PC-3 (cell line): ENCODE results near the gene DRAM2. TPM values are rescaled to one million over a fixed set of nuclear protein-coding genes. Genes with fewer than 3 reads are reported as not detected.

Source experiments
- ATAC-seq: fragments of 200-7000 bp; cut with Tn5 transposase; 2 replicates; pipeline ENCODE4 v1.9.1; 2020; ENCODE audit warnings: mild to moderate bottlenecking, moderate library complexity
- BruUV-seq: library from RNA; stranded (reverse); fragments of 400-500 nt; replicated peaks from 2 replicates; lab custom pipeline; 2021; lab: Mats Ljungman, UMichigan
- CTCF ChIA-PET: fragments of 300-600 bp; sonication (Branson Sonifier 250); formaldehyde crosslinking; loops from one replicate; lab custom pipeline; 2022; ENCODE audit warnings: antibody characterized with exemption; lab: Charles Lee
- POLR2A ChIA-PET: fragments of 300-600 bp; sonication (Branson Sonifier 250); formaldehyde crosslinking; loops from one replicate; lab custom pipeline; 2022; ENCODE audit warnings: antibody characterized with exemption; ENCODE audit not compliant: unreplicated experiment; lab: Charles Lee
- DNase-seq: peaks from one replicate; pipeline ENCODE4 v3.0.0-alpha.2; 2015
- H2AFZ ChIP-seq: fragments of 300-600 bp; sonication (generic); 2 replicates; pipeline ENCODE4 v1.6.0; 2016; ENCODE audit warnings: antibody characterized with exemption, low read length
- H3F3A ChIP-seq: fragments of 300-600 bp; sonication (generic); one replicate; pipeline ENCODE4 v1.6.0; 2017; ENCODE audit warnings: antibody characterized with exemption, low read length, control low read depth, mild to moderate bottlenecking; ENCODE audit not compliant: unreplicated experiment
- H3K27ac ChIP-seq: fragments of 300-600 bp; sonication (generic); 2 replicates; pipeline ENCODE4 v1.5.1; 2016; ENCODE audit warnings: mild to moderate bottlenecking, low read length
- H3K27me3 ChIP-seq: fragments of 300-600 bp; sonication (generic); 2 replicates; pipeline ENCODE4 v1.6.1; 2016; ENCODE audit warnings: low read length, mixed read lengths
- H3K36me3 ChIP-seq: fragments of 300-600 bp; sonication (generic); 2 replicates; pipeline ENCODE4 v1.6.1; 2016; ENCODE audit warnings: low read depth, mixed run types, low read length, mixed read lengths
- H3K4me1 ChIP-seq: fragments of 300-600 bp; sonication (generic); 2 replicates; pipeline ENCODE4 v1.5.1; 2016; ENCODE audit warnings: low read length; ENCODE audit not compliant: insufficient read depth
- H3K4me2 ChIP-seq: fragments of 300-600 bp; sonication (generic); 2 replicates; pipeline ENCODE4 v1.6.0; 2016; ENCODE audit warnings: low read length
- H3K4me3 ChIP-seq: fragments of 300-600 bp; sonication (generic); 2 replicates; pipeline ENCODE4 v1.5.1; 2016; ENCODE audit warnings: mild to moderate bottlenecking, low read length, mixed read lengths
- H3K79me2 ChIP-seq: fragments of 300-600 bp; sonication (generic); 2 replicates; pipeline ENCODE4 v1.6.1; 2017; ENCODE audit warnings: low read length, mixed read lengths
- H3K9ac ChIP-seq: fragments of 300-600 bp; sonication (generic); 2 replicates; pipeline ENCODE4 v1.6.0; 2016; ENCODE audit warnings: mild to moderate bottlenecking, low read length
- H3K9me2 ChIP-seq: fragments of 300-600 bp; sonication (generic); replicated peaks from 2 replicates; pipeline ENCODE4 v1.6.1; 2016; ENCODE audit warnings: mixed run types, low read length, mixed read lengths
- H3K9me3 ChIP-seq: fragments of 300-600 bp; sonication (generic); 2 replicates; pipeline ENCODE4 v1.6.1; 2016; ENCODE audit warnings: low read length, mixed read lengths
- H4K20me1 ChIP-seq: fragments of 300-600 bp; sonication (generic); 2 replicates; pipeline ENCODE4 v1.6.1; 2016; ENCODE audit warnings: low read length, mixed read lengths
- CTCF ChIP-seq: fragments of 300-600 bp; sonication (generic); conservative IDR thresholded peaks from 2 replicates; pipeline ENCODE4 v1.5.1; 2017; ENCODE audit warnings: antibody characterized with exemption, low read depth, mild to moderate bottlenecking, low read length
- EZH2 ChIP-seq: fragments of 300-600 bp; sonication (generic); IDR thresholded peaks from one replicate; pipeline ENCODE4 v1.6.1; 2017; ENCODE audit warnings: antibody characterized with exemption, mild to moderate bottlenecking, low read length; ENCODE audit not compliant: unreplicated experiment
- EZH2phosphoT487 ChIP-seq: fragments of 300-600 bp; sonication (generic); IDR thresholded peaks from 2 replicates; pipeline ENCODE4 v1.6.1; 2018; ENCODE audit warnings: mild to moderate bottlenecking, antibody characterized with exemption, low read length, borderline replicate concordance
- intact Hi-C: fragments of 100-400 bp; cut with micrococcal nuclease; formaldehyde crosslinking; loops from 2 replicates; pipeline ENCODE4 v1.9.0; 2023
- total RNA-seq: library from RNA; depleted of rRNA; stranded (reverse); fragments of >200 nt; gene quantifications from 2 replicates; pipeline ENCODE4 v1.2.3, GENCODE V29; 2014

Gene DRAM2
- total RNA-seq, 1 experiment from 2014 or later: 30.0 TPM

GRCh38 chr1:111162488-111162880, 22.6 kb upstream of the DRAM2 start:
- Histone ChIP-seq H3K4me3 (no peak overlapping the region), H3K4me2 (no peak overlapping the region), H3K9me2 (no peaks in the 10 kb centered on the region), H4K20me1 (no peaks in the 10 kb centered on the region), H3K79me2 (peaks cover 3% of the 10 kb centered on the region; the same call in 1 of the 2 replicates), H3K27ac (no peak overlapping the region), H3K36me3 (peaks cover 21% of the 10 kb centered on the region), H3K9me3 (no peaks in the 10 kb centered on the region), H3K9ac (no peak overlapping the region), H3K4me1 (no peaks in the 10 kb centered on the region), H3F3A (no peaks in the 10 kb centered on the region), H2AFZ (no peak overlapping the region), H3K27me3 (no peaks in the 10 kb centered on the region)
- ChIA-PET POLR2A (no interaction called here), CTCF (no interaction called here)
- DNase-seq: no peak
- TSS peak; percentile 10 for BruUV-seq
- ATAC-seq: no peak
- no peak for TF ChIP-seq EZH2phosphoT487
- TF ChIP-seq CTCF: no peak
- no peak for TF ChIP-seq EZH2
- intact Hi-C loops: no loop called here

DNA sequence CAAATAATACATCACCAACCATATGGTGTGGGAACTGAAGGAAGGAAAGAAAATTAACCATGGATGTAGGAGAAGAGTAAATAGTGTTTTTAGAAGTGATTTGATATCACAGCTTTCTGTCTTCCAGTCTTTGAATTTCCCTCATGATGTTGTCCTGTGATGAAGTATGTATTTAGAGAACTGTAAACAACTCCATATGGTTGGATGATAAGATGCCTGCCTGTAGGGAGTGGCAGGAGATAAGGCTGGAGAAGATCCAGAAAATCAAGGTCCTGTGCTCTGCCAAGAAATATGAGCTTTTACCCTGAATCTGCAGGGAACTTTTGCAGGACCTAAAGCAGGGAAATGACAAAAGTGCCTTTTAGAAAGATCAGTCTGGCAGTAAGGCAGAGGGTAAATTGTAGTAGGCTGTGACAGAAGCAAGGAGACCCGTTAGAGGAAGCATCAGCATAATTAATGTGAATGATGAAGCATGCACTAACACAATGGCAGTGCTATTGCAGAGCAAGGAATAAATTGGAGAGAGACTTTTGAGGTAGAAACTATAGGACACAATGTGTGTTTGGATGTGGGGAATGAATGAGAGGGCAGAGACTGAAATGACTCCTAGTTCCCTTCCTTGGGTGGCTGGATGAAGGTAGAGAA, 22.1 kb upstream of the DRAM2 start:
- TF ChIP-seq EZH2 (no peak), EZH2phosphoT487 (no peak), CTCF (no peak)
- ATAC-seq (no peak), DNase-seq (no peak)
- H3K79me2 ChIP-seq: peaks cover 7% of the 10 kb centered on the region; the same call in 1 of the 2 replicates
- H3K9me3 ChIP-seq: no peaks in the 10 kb centered on the region
- H3K4me3 ChIP-seq: no peak overlapping the region
- no peak overlapping the region for H2AFZ ChIP-seq
- H4K20me1 ChIP-seq: no peaks in the 10 kb centered on the region
- H3K36me3 ChIP-seq: peaks cover 21% of the 10 kb centered on the region
- intact Hi-C loops: no loop called here
- no peak overlapping the region for H3K27ac ChIP-seq
- POLR2A ChIA-PET: no interaction called here
- H3K27me3 ChIP-seq: no peaks in the 10 kb centered on the region
- no peak overlapping the region for H3K4me2 ChIP-seq
- BruUV-seq: no TSS peak
- CTCF ChIA-PET: no interaction called here
- no peaks in the 10 kb centered on the region for H3K9me2 ChIP-seq
- H3F3A ChIP-seq: no peaks in the 10 kb centered on the region
- no peaks in the 10 kb centered on the region for H3K4me1 ChIP-seq
- H3K9ac ChIP-seq: no peak overlapping the region

DNA sequence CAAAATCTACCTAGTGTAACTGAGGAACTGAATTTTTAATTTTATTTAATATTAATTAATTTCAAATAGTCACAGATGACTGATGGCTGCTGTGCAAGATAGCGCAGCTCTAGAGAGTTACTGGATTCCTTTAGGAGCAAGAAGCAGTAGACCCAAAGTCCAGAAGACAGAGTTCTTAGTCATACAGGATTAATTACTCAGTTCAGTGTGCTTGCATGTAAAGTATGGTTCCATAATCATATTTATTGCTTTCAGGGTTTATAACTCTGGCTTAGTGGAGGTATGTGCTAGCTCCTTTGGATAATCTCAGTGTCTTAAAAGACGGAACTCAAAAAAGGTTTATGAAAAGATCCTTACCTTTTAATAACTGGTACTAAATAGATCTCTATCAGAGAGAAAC, 17.5 kb upstream of the DRAM2 start:
- no peaks in the 10 kb centered on the region for H4K20me1 ChIP-seq

More for the DNA sequence above, 17.5 kb upstream of the DRAM2 start:
- Histone ChIP-seq H3K27ac (no peak overlapping the region), H3K4me2 (no peak overlapping the region), H3F3A (no peaks in the 10 kb centered on the region), H3K79me2 (peaks cover 46% of the 10 kb centered on the region), H3K9ac (no peak overlapping the region), H3K27me3 (no peaks in the 10 kb centered on the region), H2AFZ (no peak overlapping the region), H3K9me3 (no peaks in the 10 kb centered on the region), H3K4me1 (no peaks in the 10 kb centered on the region), H3K9me2 (no peaks in the 10 kb centered on the region), H3K4me3 (no peak overlapping the region), H3K36me3 (peaks cover 37% of the 10 kb centered on the region)
- TF ChIP-seq EZH2phosphoT487 (no peak), CTCF (no peak), EZH2 (no peak)
- intact Hi-C loops: no loop called here
- ChIA-PET CTCF (no interaction called here), POLR2A (no interaction called here)
- no TSS peak for BruUV-seq
- DNase-seq (no peak), ATAC-seq (no peak)
